Neural cell (in vitro differentiated cells): Measurements from ENCODE around the gene SMAD5. TPM values are rescaled to one million over a fixed set of nuclear protein-coding genes. Genes with fewer than 3 reads are reported as not detected.

Experiments used
- H2AFZ ChIP-seq: fragments of 200-600, 300-800 bp; sonication (generic), shearing (Covaris generic); 2 replicates; pipeline ENCODE4 v1.6.0; 2014; ENCODE audit warnings: low read depth, mild to moderate bottlenecking, antibody characterized with exemption, low read length, moderate library complexity
- H3F3A ChIP-seq: fragments of 200-600 bp; shearing (Covaris generic); 2 replicates; pipeline ENCODE4 v1.6.1; 2016; ENCODE audit warnings: mild to moderate bottlenecking, moderate library complexity, mixed read lengths, antibody characterized with exemption, low read length; ENCODE audit not compliant: insufficient read depth, poor library complexity, severe bottlenecking
- H3K27ac ChIP-seq: fragments of 200-600, 300-800 bp; sonication (generic), shearing (Covaris generic); 2 replicates; pipeline ENCODE4 v1.5.1; 2014; ENCODE audit warnings: mild to moderate bottlenecking, low read length, moderate library complexity
- H3K27me3 ChIP-seq: fragments of 300-800, 200-600 bp; sonication (generic), shearing (Covaris generic); 2 replicates; pipeline ENCODE4 v1.6.0; 2014; ENCODE audit warnings: mild to moderate bottlenecking, low read depth, low read length, moderate library complexity; ENCODE audit not compliant: insufficient read depth
- H3K36me3 ChIP-seq: fragments of 300-800, 200-600 bp; sonication (generic), shearing (Covaris generic); 2 replicates; pipeline ENCODE4 v1.5.1; 2014; ENCODE audit warnings: mild to moderate bottlenecking, antibody characterized with exemption, low read length, moderate library complexity; ENCODE audit not compliant: insufficient read depth
- H3K4me2 ChIP-seq: fragments of 300-800, 200-600 bp; sonication (generic), shearing (Covaris generic); 2 replicates; pipeline ENCODE4 v1.6.0; 2014; ENCODE audit warnings: mild to moderate bottlenecking, low read length
- H3K4me3 ChIP-seq: fragments of 300-800, 200-600 bp; sonication (generic), shearing (Covaris generic); 2 replicates; pipeline ENCODE4 v1.5.1; 2014; ENCODE audit warnings: mild to moderate bottlenecking, low read length, moderate library complexity
- H3K79me2 ChIP-seq: fragments of 200-600 bp; shearing (Covaris generic); replicated peaks from 2 replicates; pipeline ENCODE4 v1.6.0; 2014; ENCODE audit warnings: mild to moderate bottlenecking, low read length, moderate library complexity; ENCODE audit not compliant: insufficient read depth
- H3K9ac ChIP-seq: fragments of 300-800, 200-600 bp; sonication (generic), shearing (Covaris generic); 2 replicates; pipeline ENCODE4 v1.6.1; 2016; ENCODE audit warnings: mild to moderate bottlenecking, low read length, mixed read lengths
- H3K9me2 ChIP-seq: fragments of 200-600 bp; shearing (Covaris generic); 2 replicates; pipeline ENCODE4 v1.6.1; 2016; ENCODE audit warnings: mild to moderate bottlenecking, low read length, mixed read lengths; ENCODE audit not compliant: insufficient read depth
- H3K9me3 ChIP-seq: fragments of 200-600, 300-800 bp; sonication (generic), shearing (Covaris generic); 2 replicates; pipeline ENCODE4 v1.6.1; 2016; ENCODE audit warnings: mild to moderate bottlenecking, mixed run types, low read length, moderate library complexity, mixed read lengths
- H4K20me1 ChIP-seq: fragments of 200-600 bp; shearing (Covaris generic); 2 replicates; pipeline ENCODE4 v1.6.1; 2016; ENCODE audit warnings: mild to moderate bottlenecking, mixed run types; ENCODE audit not compliant: insufficient read depth
- EP300 ChIP-seq: fragments of 450-650 bp; conservative IDR thresholded peaks from 2 replicates; pipeline ENCODE4 v1.6.1; 2014; ENCODE audit warnings: antibody characterized with exemption, mild to moderate bottlenecking, moderate library complexity; ENCODE audit not compliant: poor library complexity, severe bottlenecking
- EZH2 ChIP-seq: fragments of 200-600, 300-800 bp; shearing (Covaris generic), sonication (generic); IDR thresholded peaks from 2 replicates; pipeline ENCODE4 v1.6.1; 2014; ENCODE audit warnings: antibody characterized with exemption, low read length, borderline replicate concordance, mild to moderate bottlenecking; ENCODE audit not compliant: insufficient read depth, poor library complexity, severe bottlenecking
- MXI1 ChIP-seq: fragments of 450-650 bp; conservative IDR thresholded peaks from 2 replicates; pipeline ENCODE4 v1.6.1; 2014; ENCODE audit warnings: antibody characterized with exemption, mild to moderate bottlenecking; ENCODE audit not compliant: poor library complexity, severe bottlenecking
- POLR2AphosphoS5 ChIP-seq: IDR thresholded peaks from 2 replicates; pipeline ENCODE4 v1.6.1; 2012
- RAD21 ChIP-seq: fragments of 450-650 bp; conservative IDR thresholded peaks from 2 replicates; pipeline ENCODE4 v1.6.1; 2014; ENCODE audit warnings: antibody characterized with exemption, mild to moderate bottlenecking, moderate library complexity
- REST ChIP-seq: IDR thresholded peaks from 2 replicates; pipeline ENCODE4 v1.6.1; 2012; ENCODE audit warnings: borderline replicate concordance
- SMC3 ChIP-seq: fragments of 450-650 bp; conservative IDR thresholded peaks from 2 replicates; pipeline ENCODE4 v1.6.1; 2014; ENCODE audit warnings: antibody characterized with exemption, mild to moderate bottlenecking, moderate library complexity; ENCODE audit not compliant: poor library complexity
- TAF1 ChIP-seq: IDR thresholded peaks from 2 replicates; pipeline ENCODE4 v1.6.1; 2012; ENCODE audit warnings: low read depth
- polyA plus RNA-seq: library from polyadenylated mRNA; depleted of rRNA; stranded (reverse); fragments of >200 nt; gene quantifications from 2 replicates; pipeline ENCODE4 v1.2.3, GENCODE V29; 2014
- TF ChIP-seq, protein P1 (sequence below): fragments of 450-650 bp; IDR thresholded peaks from 2 replicates; pipeline ENCODE4 v1.5.1; 2014; ENCODE audit warnings: antibody characterized with exemption, mild to moderate bottlenecking, moderate library complexity; ENCODE audit not compliant: poor library complexity, severe bottlenecking

The SMAD5 gene
- polyA plus RNA-seq, 1 donor from 2014 or later, result 26.3 TPM

- H3K27me3 ChIP-seq, result no peaks in the 10 kb centered on the region
Observed at GRCh38 chr5:136182618-136183017, 50.0 kb downstream of the SMAD5 start.

DNA sequence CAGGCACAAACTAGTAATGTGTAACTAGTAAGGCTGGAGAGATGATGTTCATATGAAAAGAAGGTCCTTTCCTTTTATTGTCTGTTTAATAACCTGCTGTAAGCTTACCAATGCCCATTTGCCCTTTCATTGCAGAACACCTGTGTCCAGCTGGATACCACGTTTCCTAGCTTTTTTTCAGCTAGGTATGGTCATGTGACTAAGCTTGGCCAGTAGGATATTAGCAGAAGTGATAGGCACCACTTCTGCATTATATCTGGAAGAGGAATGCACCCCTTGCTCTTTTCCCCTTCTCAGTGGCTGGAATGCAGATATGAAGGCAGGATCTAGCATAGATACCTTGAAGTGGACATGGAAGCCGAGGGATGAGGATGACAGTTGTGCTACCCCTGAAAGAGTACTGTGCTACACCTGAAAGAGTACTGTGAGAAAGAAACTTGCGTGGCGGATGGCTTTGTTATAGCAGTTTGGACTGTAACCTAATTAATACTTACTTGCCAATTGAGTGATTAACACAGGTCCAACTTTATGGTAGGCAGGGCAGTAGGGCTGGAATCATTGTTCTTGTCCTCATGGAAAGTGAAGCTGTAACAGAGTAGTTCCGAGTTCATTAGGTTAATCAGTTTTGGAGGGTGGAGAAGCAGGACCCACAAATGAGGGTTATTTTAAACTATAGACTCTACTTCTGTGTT lies 53.5 kb downstream of the SMAD5 start:
- Histone ChIP-seq H3K27ac (no peak overlapping the region), H3F3A (no peaks in the 10 kb centered on the region), H3K4me3 (no peak overlapping the region), H3K27me3 (peaks cover 18% of the 10 kb centered on the region), H3K36me3 (no peaks in the 10 kb centered on the region), H4K20me1 (no peaks in the 10 kb centered on the region), H3K9ac (no peak overlapping the region), H3K9me2 (no peaks in the 10 kb centered on the region), H3K4me2 (no peak overlapping the region), H3K9me3 (no peaks in the 10 kb centered on the region), H3K79me2 (no peaks in the 10 kb centered on the region), H2AFZ (no peak overlapping the region)
- no peak for TF ChIP-seq EZH2
- TF ChIP-seq REST, result no peak
- TF ChIP-seq POLR2AphosphoS5, result no peak
- TF ChIP-seq, protein P1, sequence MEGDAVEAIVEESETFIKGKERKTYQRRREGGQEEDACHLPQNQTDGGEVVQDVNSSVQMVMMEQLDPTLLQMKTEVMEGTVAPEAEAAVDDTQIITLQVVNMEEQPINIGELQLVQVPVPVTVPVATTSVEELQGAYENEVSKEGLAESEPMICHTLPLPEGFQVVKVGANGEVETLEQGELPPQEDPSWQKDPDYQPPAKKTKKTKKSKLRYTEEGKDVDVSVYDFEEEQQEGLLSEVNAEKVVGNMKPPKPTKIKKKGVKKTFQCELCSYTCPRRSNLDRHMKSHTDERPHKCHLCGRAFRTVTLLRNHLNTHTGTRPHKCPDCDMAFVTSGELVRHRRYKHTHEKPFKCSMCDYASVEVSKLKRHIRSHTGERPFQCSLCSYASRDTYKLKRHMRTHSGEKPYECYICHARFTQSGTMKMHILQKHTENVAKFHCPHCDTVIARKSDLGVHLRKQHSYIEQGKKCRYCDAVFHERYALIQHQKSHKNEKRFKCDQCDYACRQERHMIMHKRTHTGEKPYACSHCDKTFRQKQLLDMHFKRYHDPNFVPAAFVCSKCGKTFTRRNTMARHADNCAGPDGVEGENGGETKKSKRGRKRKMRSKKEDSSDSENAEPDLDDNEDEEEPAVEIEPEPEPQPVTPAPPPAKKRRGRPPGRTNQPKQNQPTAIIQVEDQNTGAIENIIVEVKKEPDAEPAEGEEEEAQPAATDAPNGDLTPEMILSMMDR, result no peak
- no peak for TF ChIP-seq EP300
- TF ChIP-seq TAF1, result no peak
- no peak for TF ChIP-seq MXI1

More at GRCh38 chr5:136182618-136183017, 50.0 kb downstream of the SMAD5 start:
- H3K27ac ChIP-seq, result no peak overlapping the region
- H3K4me2 ChIP-seq, result no peak overlapping the region
- H3F3A ChIP-seq, result no peaks in the 10 kb centered on the region
- no peak overlapping the region for H2AFZ ChIP-seq
- no peaks in the 10 kb centered on the region for H3K9me3 ChIP-seq
- no peaks in the 10 kb centered on the region for H4K20me1 ChIP-seq
- H3K36me3 ChIP-seq, result peaks cover 3% of the 10 kb centered on the region
- no peaks in the 10 kb centered on the region for H3K9me2 ChIP-seq
- no peak overlapping the region for H3K9ac ChIP-seq
- H3K79me2 ChIP-seq, result no peaks in the 10 kb centered on the region
- no peak overlapping the region for H3K4me3 ChIP-seq
- TF ChIP-seq REST (no peak), EP300 (no peak), EZH2 (no peak), POLR2AphosphoS5 (no peak), MXI1 (no peak), RAD21 (no peak), TAF1 (no peak), SMC3 (no peak)
- TF ChIP-seq, protein P1, result no peak
